OCI-LY3 (cell line): Measurements from ENCODE around the gene NUP62.

ENCODE experiments used
- H2AFZ ChIP-seq: fragments of 200-600, 300-600 bp; shearing (Covaris generic); 2 replicates; pipeline ENCODE4 v1.6.0; 2014; ENCODE audit warnings: antibody characterized with exemption, low read depth, low read length
- H3K27ac ChIP-seq: fragments of 200-600, 300-600 bp; sonication (generic); 2 replicates; pipeline ENCODE4 v1.5.1; 2014; ENCODE audit warnings: mild to moderate bottlenecking, low read length, moderate library complexity, mixed read lengths
- H3K27me3 ChIP-seq: fragments of 200-600, 300-600 bp; sonication (generic); 2 replicates; pipeline ENCODE4 v1.6.1; 2014; ENCODE audit warnings: low read depth, low read length, mixed read lengths
- H3K36me3 ChIP-seq: fragments of 200-600, 300-600 bp; sonication (generic); replicated peaks from 2 replicates; pipeline ENCODE3; 2014; ENCODE audit warnings: low read depth, low read length, mixed read lengths
- H3K4me1 ChIP-seq: fragments of 300-600, 200-600 bp; sonication (generic); 2 replicates; pipeline ENCODE4 v1.6.1; 2014; ENCODE audit warnings: low read length, mixed read lengths
- H3K4me2 ChIP-seq: fragments of 200-600, 300-600 bp; sonication (generic); 2 replicates; pipeline ENCODE4 v1.6.1; 2014; ENCODE audit warnings: low read length, mixed read lengths
- H3K4me3 ChIP-seq: fragments of 300-600, 200-600 bp; sonication (generic); 2 replicates; pipeline ENCODE4 v1.5.1; 2014; ENCODE audit warnings: antibody characterized with exemption, mild to moderate bottlenecking, low read length, moderate library complexity
- H3K79me2 ChIP-seq: fragments of 300-600, 200-600 bp; shearing (Covaris generic); 2 replicates; pipeline ENCODE4 v1.6.1; 2014; ENCODE audit warnings: mild to moderate bottlenecking, low read length, mixed read lengths
- H3K9ac ChIP-seq: fragments of 300-600, 200-600 bp; shearing (Covaris generic); 2 replicates; pipeline ENCODE4 v1.6.0; 2014; ENCODE audit warnings: mild to moderate bottlenecking, low read length, moderate library complexity
- H3K9me3 ChIP-seq: fragments of 200-600, 300-600 bp; shearing (Covaris generic); 2 replicates; pipeline ENCODE4 v1.6.1; 2014; ENCODE audit warnings: low read length, mixed read lengths; ENCODE audit not compliant: insufficient read depth
- H4K20me1 ChIP-seq: fragments of 200-600, 300-600 bp; sonication (generic); 2 replicates; pipeline ENCODE4 v1.6.1; 2016; ENCODE audit warnings: low read length, mixed read lengths; ENCODE audit not compliant: insufficient read depth
- CTCF ChIP-seq: fragments of 200-600, 300-600 bp; sonication (generic); IDR thresholded peaks from 2 replicates; pipeline ENCODE4 v1.5.1; 2014; ENCODE audit warnings: antibody characterized with exemption, low read length, low read depth
- EZH2phosphoT487 ChIP-seq: fragments of 200-600 bp; shearing (Covaris generic); IDR thresholded peaks from 2 replicates; pipeline ENCODE4 v1.6.1; 2018; ENCODE audit warnings: antibody characterized with exemption, mixed run types, low read depth

NUP62 gene

DNA sequence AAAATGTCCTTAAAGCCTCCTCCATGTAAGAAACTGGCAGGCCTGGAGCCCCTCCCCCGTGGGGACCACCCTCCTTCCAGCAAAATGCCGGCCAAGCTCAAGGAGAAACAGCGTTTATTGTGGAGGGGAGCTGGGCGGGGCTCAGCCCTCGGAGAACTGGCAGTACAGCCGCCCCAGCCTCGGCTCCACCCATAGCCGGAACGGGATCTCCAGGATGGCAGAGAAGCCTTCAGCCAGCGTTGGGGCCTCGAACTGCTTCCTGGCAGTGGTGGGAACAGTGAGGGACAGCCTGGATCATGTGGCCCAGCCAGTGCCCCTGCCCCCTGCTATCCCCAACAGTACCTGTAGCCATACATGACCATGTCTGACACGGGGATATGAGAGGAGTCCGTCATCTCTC, 68.2 kb downstream of the NUP62 start:
- TF ChIP-seq CTCF, result no peak
- TF ChIP-seq EZH2phosphoT487, result no peak
- Histone ChIP-seq H3K4me1 (peaks cover 4% of the 10 kb centered on the region), H3K4me2 (no peak overlapping the region), H3K4me3 (no peak overlapping the region), H4K20me1 (peaks cover 6% of the 10 kb centered on the region; the same call in 1 of the 2 replicates), H3K9me3 (no peaks in the 10 kb centered on the region), H3K36me3 (peaks cover 70% of the 10 kb centered on the region), H2AFZ (no peak overlapping the region), H3K27me3 (no peaks in the 10 kb centered on the region), H3K27ac (no peak overlapping the region), H3K9ac (no peak overlapping the region), H3K79me2 (peaks cover 17% of the 10 kb centered on the region)

DNA sequence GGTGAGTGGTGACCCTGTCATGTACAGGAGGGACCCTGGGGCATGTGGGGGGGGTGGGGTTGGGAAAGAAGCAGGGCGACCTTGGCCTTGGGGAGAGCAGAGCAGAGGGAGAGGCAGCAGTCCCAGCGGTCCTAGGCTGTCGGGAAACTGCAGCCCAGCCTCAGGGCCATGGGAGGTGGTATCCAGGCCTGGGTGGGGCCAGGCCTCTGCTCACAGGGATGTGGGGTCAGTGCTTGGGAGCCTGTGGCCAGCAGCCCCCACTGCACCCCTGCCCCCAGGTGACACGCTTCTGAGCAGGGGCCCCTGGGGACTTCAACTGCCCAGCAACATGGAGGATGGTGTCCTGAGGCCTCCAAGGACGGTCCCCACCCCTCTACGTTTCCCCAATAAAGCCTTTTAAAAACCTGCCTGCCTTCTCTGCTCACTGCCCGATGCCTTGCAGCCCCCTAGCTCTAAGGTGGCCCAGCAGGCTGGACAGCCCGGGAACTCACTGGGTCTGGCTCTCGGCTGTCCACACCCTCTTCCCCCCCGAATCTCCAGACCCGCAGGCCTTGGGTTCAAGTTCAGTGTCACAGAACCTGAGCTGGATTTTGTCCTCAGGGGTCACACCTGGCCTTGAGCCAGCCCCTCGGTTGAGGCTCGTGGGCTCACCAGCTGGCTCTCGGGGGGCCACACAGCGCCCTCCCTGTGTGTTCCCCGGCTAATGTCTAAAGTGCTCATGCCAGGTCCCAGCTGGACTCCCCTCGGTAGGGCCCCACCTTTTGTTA, 68.8 kb downstream of the NUP62 start:
- TF ChIP-seq CTCF (no peak), EZH2phosphoT487 (no peak)
- H3K4me1 ChIP-seq, result no peaks in the 10 kb centered on the region
- H2AFZ ChIP-seq, result no peak overlapping the region
- H3K4me3 ChIP-seq, result no peak overlapping the region
- H3K4me2 ChIP-seq, result no peak overlapping the region
- H3K27me3 ChIP-seq, result no peaks in the 10 kb centered on the region
- H4K20me1 ChIP-seq, result peaks cover 11% of the 10 kb centered on the region; the same call in 1 of the 2 replicates
- H3K9ac ChIP-seq, result no peak overlapping the region
- peaks cover 72% of the 10 kb centered on the region for H3K36me3 ChIP-seq
- H3K27ac ChIP-seq, result no peak overlapping the region
- peaks cover 12% of the 10 kb centered on the region; the same call in 1 of the 2 replicates for H3K79me2 ChIP-seq
- no peaks in the 10 kb centered on the region for H3K9me3 ChIP-seq

DNA sequence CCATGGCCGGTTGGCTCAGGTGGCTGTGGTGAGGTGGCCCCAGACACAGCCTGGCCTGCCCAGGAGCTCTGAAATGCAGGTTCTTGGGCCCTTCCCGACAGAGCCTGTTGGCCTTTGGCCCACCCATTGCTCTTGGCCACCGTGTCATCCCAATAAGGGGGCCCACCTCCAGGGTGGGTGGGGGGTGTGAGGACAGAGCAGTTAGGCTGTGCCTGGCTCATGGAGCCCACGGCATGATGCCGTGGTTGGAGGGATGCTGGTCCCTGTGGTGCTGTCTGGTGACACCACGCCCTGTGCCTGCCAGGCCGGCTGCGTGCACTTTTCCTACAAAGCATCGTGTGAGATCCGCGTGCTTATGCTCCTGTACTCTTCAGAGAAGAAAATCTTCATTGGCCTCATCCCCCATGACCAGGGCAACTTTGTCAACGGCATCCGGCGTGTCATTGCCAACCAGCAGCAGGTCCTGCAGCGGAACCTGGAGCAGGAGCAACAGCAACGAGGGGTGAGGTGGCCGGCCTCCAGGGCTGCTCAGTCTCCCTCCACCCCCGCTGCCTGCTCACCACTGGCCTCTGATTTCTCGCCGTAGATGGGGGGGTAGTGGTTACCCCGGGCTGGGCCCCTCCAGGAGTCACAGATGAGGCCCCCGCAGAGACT, 69.5 kb downstream of the NUP62 start:
- no peaks in the 10 kb centered on the region for H3K4me1 ChIP-seq
- no peaks in the 10 kb centered on the region for H3K27me3 ChIP-seq
- no peak overlapping the region for H3K9ac ChIP-seq
- H2AFZ ChIP-seq, result no peak overlapping the region
- peaks cover 6% of the 10 kb centered on the region; the same call in 1 of the 2 replicates for H3K79me2 ChIP-seq
- no peak overlapping the region for H3K4me3 ChIP-seq
- H3K36me3 ChIP-seq, result peaks cover 76% of the 10 kb centered on the region
- TF ChIP-seq CTCF (no peak), EZH2phosphoT487 (no peak)
- H3K27ac ChIP-seq, result no peak overlapping the region
- no peaks in the 10 kb centered on the region for H3K9me3 ChIP-seq
- H3K4me2 ChIP-seq, result no peak overlapping the region
- peaks cover 17% of the 10 kb centered on the region; the same call in 1 of the 2 replicates for H4K20me1 ChIP-seq

DNA sequence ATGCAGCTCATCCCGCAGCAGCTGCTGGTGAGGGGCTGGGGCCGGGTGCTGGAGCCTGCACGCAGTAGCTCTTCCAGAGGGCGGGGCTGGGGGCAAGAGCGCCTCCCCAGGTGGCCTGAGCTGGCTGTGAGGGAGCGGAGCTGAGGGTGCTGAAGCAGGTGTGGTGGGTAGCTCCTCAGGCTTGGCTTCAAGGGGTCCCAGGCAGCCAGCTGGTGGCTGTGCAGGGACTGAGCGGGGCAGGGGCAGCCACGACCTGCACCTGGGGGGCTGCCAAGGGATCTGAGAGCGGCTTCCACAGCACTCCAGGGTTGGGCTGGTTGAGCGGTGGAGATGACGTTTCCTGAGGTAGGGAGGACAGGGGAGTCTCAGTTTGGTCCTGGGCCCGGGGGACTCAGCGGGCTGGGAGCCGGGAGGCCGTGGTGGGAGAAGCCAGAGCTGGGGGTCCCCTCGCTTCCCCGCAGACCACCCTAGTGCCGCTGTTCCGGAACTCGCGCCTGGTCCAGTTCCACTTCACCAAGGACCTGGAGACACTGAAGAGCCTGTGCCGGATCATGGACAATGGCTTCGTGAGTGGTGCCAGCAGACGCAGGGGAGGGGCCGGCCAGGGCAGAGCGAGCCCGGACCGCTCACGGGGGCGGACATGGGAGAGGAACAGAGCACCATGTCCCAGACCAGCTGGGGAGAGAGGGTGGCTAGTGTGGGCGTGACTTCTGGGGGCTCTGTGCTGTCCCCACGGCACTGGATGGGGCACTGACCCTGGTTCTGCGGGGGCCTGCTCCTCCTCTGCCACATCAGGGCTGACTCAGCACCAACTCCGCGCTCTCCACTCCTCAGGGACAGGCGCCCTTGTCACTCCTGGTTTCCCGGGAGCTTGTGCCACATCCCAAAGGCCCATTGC, 71.0 kb downstream of the NUP62 start:
- H3K36me3 ChIP-seq, result peaks cover 61% of the 10 kb centered on the region
- no peak overlapping the region for H2AFZ ChIP-seq
- H3K27ac ChIP-seq, result no peak overlapping the region
- H3K9ac ChIP-seq, result no peak overlapping the region
- H3K79me2 ChIP-seq, result peaks cover 12% of the 10 kb centered on the region
- H3K4me3 ChIP-seq, result no peak overlapping the region
- H3K27me3 ChIP-seq, result no peaks in the 10 kb centered on the region
- H4K20me1 ChIP-seq, result peaks cover 28% of the 10 kb centered on the region
- H3K4me1 ChIP-seq, result peaks cover 7% of the 10 kb centered on the region
- no peaks in the 10 kb centered on the region for H3K9me3 ChIP-seq
- TF ChIP-seq EZH2phosphoT487, result no peak
- no peak for TF ChIP-seq CTCF
- H3K4me2 ChIP-seq, result no peak overlapping the region
